PC-9 (cell line): ENCODE measurements around the gene CYB5B. TPM values are rescaled to one million over a fixed set of nuclear protein-coding genes. Genes with fewer than 3 reads are reported as not detected.

Experiments
- BruUV-seq: library from RNA; stranded (reverse); fragments of 400-500 nt; replicated peaks from 2 replicates; lab custom pipeline; 2021; lab: Mats Ljungman, UMichigan
- CTCF ChIA-PET: fragments of 300-600 bp; sonication (Branson Sonifier 250); formaldehyde crosslinking; loops from one replicate; lab custom pipeline; 2022; ENCODE audit warnings: antibody characterized with exemption; lab: Charles Lee
- POLR2A ChIA-PET: fragments of 300-600 bp; sonication (Branson Sonifier 250); formaldehyde crosslinking; loops from one replicate; lab custom pipeline; 2022; ENCODE audit warnings: antibody characterized with exemption; ENCODE audit not compliant: unreplicated experiment; lab: Charles Lee
- DNase-seq, 2 experiments: peaks; one replicate each; pipeline versions ENCODE4 v3.0.0 to v3.0.0-alpha.2; 2015 to 2022; ENCODE audit warnings: mixed read lengths in 1 of 2
- H2AFZ ChIP-seq: fragments of 200-600 bp; sonication (generic); 2 replicates; pipeline ENCODE4 v1.8.1; 2017; ENCODE audit warnings: antibody characterized with exemption
- H3F3A ChIP-seq: fragments of 200-600 bp; sonication (generic); 2 replicates; pipeline ENCODE4 v1.8.1; 2017; ENCODE audit warnings: antibody characterized with exemption, mild to moderate bottlenecking, low read depth; ENCODE audit not compliant: insufficient read depth
- H3K27ac ChIP-seq: fragments of 200-600 bp; sonication (generic); 2 replicates; pipeline ENCODE4 v1.6.1; 2016; ENCODE audit warnings: mixed run types
- H3K27me3 ChIP-seq: fragments of 200-600 bp; sonication (generic); 2 replicates; pipeline ENCODE4 v1.6.1; 2016; ENCODE audit warnings: low read depth, mixed run types; ENCODE audit not compliant: insufficient read depth
- H3K36me3 ChIP-seq: fragments of 200-600 bp; sonication (generic); 2 replicates; pipeline ENCODE4 v1.6.1; 2016; ENCODE audit warnings: low read depth, mixed run types
- H3K4me1 ChIP-seq: fragments of 200-600 bp; sonication (generic); replicated peaks from 2 replicates; pipeline ENCODE4 v1.6.1; 2016; ENCODE audit warnings: mixed run types; ENCODE audit not compliant: insufficient read depth
- H3K4me2 ChIP-seq: fragments of 200-600 bp; sonication (generic); 2 replicates; pipeline ENCODE4 v1.6.1; 2017; ENCODE audit warnings: mixed run types
- H3K4me3 ChIP-seq: fragments of 200-600 bp; sonication (generic); 2 replicates; pipeline ENCODE4 v1.6.1; 2016; ENCODE audit warnings: mixed run types
- H3K79me2 ChIP-seq: fragments of 200-600 bp; sonication (generic); 2 replicates; pipeline ENCODE4 v1.6.1; 2017; ENCODE audit warnings: low read depth, mixed run types
- H3K9me2 ChIP-seq: fragments of 200-600 bp; sonication (generic); 2 replicates; pipeline ENCODE4 v1.8.1; 2017; ENCODE audit warnings: mild to moderate bottlenecking; ENCODE audit not compliant: insufficient read depth
- H3K9me3 ChIP-seq: fragments of 200-600 bp; sonication (generic); 2 replicates; pipeline ENCODE4 v1.8.1; 2016; ENCODE audit warnings: low read depth; ENCODE audit not compliant: insufficient read depth
- H4K20me1 ChIP-seq: fragments of 200-600 bp; sonication (generic); 2 replicates; pipeline ENCODE4 v1.8.1; 2017; ENCODE audit not compliant: insufficient read depth
- EZH2 ChIP-seq: fragments of 200-600 bp; sonication (generic); IDR thresholded peaks from 2 replicates; pipeline ENCODE4 v1.8.0; 2017; ENCODE audit warnings: antibody characterized with exemption, low read depth
- intact Hi-C: fragments of 100-400 bp; cut with micrococcal nuclease; formaldehyde crosslinking; loops from one replicate; pipeline ENCODE4 v1.10.0; 2022; ENCODE audit not compliant: unreplicated experiment
- total RNA-seq: library from RNA; stranded (reverse); gene quantifications from 2 replicates; pipeline ENCODE4 v1.2.3, GENCODE V29; 2021
- TF ChIP-seq, protein P1 (sequence below): fragments of 200-600 bp; sonication (generic); conservative IDR thresholded peaks from 2 replicates; pipeline ENCODE4 v1.6.1; 2017; ENCODE audit warnings: mixed run types, antibody characterized with exemption, mild to moderate bottlenecking, moderate library complexity

The CYB5B gene
- total RNA-seq, 1 experiment from 2014 or later = 29.3 TPM

- Histone ChIP-seq H3K4me3 (no peak overlapping the region), H3K4me1 (peaks cover 2% of the 10 kb centered on the region; the same call in 1 of the 2 replicates), H3K79me2 (peaks cover 22% of the 10 kb centered on the region), H3K36me3 (peaks cover 34% of the 10 kb centered on the region), H4K20me1 (peaks cover 1% of the 10 kb centered on the region; the same call in 1 of the 2 replicates), H3K9me2 (no peaks in the 10 kb centered on the region), H3F3A (peaks cover 14% of the 10 kb centered on the region; the same call in 1 of the 2 replicates), H3K4me2 (no peak overlapping the region), H3K27ac (no peak overlapping the region), H2AFZ (no peak overlapping the region), H3K27me3 (no peaks in the 10 kb centered on the region), H3K9me3 (no peaks in the 10 kb centered on the region)
- intact Hi-C loops = no loop called here
- TF ChIP-seq, protein P1, sequence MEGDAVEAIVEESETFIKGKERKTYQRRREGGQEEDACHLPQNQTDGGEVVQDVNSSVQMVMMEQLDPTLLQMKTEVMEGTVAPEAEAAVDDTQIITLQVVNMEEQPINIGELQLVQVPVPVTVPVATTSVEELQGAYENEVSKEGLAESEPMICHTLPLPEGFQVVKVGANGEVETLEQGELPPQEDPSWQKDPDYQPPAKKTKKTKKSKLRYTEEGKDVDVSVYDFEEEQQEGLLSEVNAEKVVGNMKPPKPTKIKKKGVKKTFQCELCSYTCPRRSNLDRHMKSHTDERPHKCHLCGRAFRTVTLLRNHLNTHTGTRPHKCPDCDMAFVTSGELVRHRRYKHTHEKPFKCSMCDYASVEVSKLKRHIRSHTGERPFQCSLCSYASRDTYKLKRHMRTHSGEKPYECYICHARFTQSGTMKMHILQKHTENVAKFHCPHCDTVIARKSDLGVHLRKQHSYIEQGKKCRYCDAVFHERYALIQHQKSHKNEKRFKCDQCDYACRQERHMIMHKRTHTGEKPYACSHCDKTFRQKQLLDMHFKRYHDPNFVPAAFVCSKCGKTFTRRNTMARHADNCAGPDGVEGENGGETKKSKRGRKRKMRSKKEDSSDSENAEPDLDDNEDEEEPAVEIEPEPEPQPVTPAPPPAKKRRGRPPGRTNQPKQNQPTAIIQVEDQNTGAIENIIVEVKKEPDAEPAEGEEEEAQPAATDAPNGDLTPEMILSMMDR = no peak
- TF ChIP-seq EZH2 = no peak
- POLR2A ChIA-PET = interaction anchor here (0.6 kb wide), 1 partner anchor 308 kb away, joined by 5 read pairs; no protein-coding TSS in a partner anchor
- CTCF ChIA-PET = no interaction called here
- BruUV-seq = no TSS peak
- no peak for DNase-seq
Observed at GRCh38 chr16:69378760-69379159, 45.7 kb upstream of the CYB5B start.

GRCh38 chr16:69381231-69381630 lies 43.2 kb upstream of the CYB5B start:
- Histone ChIP-seq H3K4me3 (no peak overlapping the region), H3F3A (peaks cover 14% of the 10 kb centered on the region; the same call in 1 of the 2 replicates), H3K4me1 (peaks cover 14% of the 10 kb centered on the region), H3K27me3 (no peaks in the 10 kb centered on the region), H3K4me2 (no peak overlapping the region), H2AFZ (no peak overlapping the region), H3K9me3 (no peaks in the 10 kb centered on the region), H3K36me3 (peaks cover 38% of the 10 kb centered on the region), H3K27ac (no peak overlapping the region), H3K9me2 (no peaks in the 10 kb centered on the region), H4K20me1 (no peaks in the 10 kb centered on the region; the same call in none of the 2 replicates), H3K79me2 (peaks cover 43% of the 10 kb centered on the region)
- POLR2A ChIA-PET = interaction anchor here (0.8 kb wide), 1 partner anchor 30 kb away, joined by 9 read pairs; no protein-coding TSS in a partner anchor
- CTCF ChIA-PET = interaction anchor here (0.6 kb wide), 1 partner anchor 129 kb away, joined by 4 read pairs; no protein-coding TSS in a partner anchor
- intact Hi-C loops = no loop called here
- TF ChIP-seq EZH2 = no peak
- TF ChIP-seq, protein P1 = no peak
- no TSS peak for BruUV-seq
- no peak for DNase-seq

GRCh38 chr16:69382421-69382820 lies 42.0 kb upstream of the CYB5B start:
- H3K4me3 ChIP-seq = no peak overlapping the region
- H3K36me3 ChIP-seq = peaks cover 38% of the 10 kb centered on the region
- CTCF ChIA-PET = no interaction called here

More at GRCh38 chr16:69382421-69382820, 42.0 kb upstream of the CYB5B start:
- Histone ChIP-seq H3K4me1 (peaks cover 14% of the 10 kb centered on the region), H3K79me2 (peaks cover 48% of the 10 kb centered on the region), H3K27me3 (no peaks in the 10 kb centered on the region), H2AFZ (no peak overlapping the region), H4K20me1 (no peaks in the 10 kb centered on the region; the same call in none of the 2 replicates), H3F3A (peaks cover 13% of the 10 kb centered on the region; the same call in 1 of the 2 replicates), H3K27ac (no peak overlapping the region), H3K9me2 (no peaks in the 10 kb centered on the region), H3K4me2 (no peak overlapping the region), H3K9me3 (no peaks in the 10 kb centered on the region)
- POLR2A ChIA-PET = no interaction called here
- TF ChIP-seq EZH2 = no peak
- TF ChIP-seq, protein P1 = no peak
- intact Hi-C loops = no loop called here
- no peak for DNase-seq
- BruUV-seq = no TSS peak
